NCI-H774 (cell line): ENCODE results near the gene TNIP1.

Source experiments
- DNase-seq: peaks from one replicate; lab custom pipeline; 2025; lab: John Stamatoyannopoulos, UW

Gene TNIP1

DNA sequence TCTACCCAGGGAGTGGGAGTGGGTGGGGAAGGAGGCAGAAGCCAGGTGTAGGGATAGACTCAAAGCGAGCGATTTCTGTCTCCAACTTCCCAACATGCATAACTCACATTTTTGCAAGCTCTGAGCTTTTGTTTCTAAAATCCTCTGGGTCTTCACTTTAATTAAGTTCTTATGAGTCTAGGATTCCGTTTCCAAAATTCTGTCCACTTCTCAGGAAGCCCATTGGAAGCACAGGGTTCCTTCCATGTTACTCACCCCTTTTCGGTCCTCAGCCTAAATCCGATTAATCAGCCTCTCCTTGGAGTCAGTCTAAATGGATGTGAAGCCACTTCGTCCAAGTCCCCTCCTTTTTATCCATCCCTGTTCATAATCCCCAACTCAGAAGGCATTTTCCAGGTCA, 59.1 kb downstream of the TNIP1 start:
- DNase-seq = no peak

DNA sequence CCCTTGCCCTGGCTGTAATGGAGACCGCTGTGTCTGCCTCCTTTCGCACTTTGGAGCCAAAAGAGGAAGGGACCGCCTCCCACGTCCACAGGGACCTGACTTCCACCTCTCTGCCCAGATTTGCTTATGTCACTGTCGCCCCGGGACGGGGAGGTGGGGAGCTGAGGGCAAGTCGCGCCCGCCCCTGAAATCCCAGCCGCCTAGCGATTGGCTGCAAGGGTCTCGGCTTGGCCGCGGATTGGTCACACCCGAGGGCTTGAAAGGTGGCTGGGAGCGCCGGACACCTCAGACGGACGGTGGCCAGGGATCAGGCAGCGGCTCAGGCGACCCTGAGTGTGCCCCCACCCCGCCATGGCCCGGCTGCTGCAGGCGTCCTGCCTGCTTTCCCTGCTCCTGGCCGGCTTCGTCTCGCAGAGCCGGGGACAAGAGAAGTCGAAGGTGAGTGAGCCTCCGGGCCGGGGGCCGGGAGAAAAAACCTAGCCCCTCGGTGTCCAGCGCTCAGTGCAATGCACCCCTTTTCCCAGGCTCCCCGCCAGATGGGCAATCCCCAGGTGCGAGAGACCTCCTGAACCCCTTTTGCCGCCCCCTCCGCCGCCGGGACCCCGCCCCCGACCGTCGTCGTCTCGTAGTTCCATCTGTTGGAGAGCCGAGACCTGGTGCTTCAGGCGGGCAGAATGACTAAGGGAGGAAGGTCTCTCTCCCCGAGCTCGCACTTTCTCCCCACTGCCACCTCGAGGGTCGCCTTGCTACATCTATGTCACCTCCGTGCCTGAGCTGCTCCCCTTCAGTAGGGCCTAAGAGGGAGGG, 60.3 kb downstream of the TNIP1 start, which contains the start of gene GPX3:
Gene GPX3, plus strand, starts transcription at position 288 of the 807 bp plus-strand sequence. Its CDS starts 64 bp downstream, at position 352.
- peak; percentile 66 for DNase-seq

DNA sequence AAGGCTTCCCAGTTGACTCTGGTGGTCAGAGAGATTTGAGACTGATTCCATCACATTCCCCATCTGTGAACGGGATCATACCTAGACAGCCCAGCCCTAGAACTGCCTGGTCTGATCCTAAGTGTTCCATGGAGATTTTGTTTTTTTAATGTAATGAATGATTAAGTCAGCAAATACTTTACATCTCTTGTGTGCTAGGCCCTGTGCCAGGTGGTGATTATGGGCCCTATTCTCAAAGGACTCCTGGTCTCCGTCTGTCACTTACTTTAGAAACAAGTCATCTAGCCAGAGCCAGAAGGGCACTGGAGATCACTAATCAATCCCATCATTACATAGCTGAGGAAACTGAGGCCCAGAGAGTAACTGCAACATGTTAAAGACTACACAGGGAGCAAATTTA, 61.5 kb downstream of the TNIP1 start:
- DNase-seq = no peak

DNA sequence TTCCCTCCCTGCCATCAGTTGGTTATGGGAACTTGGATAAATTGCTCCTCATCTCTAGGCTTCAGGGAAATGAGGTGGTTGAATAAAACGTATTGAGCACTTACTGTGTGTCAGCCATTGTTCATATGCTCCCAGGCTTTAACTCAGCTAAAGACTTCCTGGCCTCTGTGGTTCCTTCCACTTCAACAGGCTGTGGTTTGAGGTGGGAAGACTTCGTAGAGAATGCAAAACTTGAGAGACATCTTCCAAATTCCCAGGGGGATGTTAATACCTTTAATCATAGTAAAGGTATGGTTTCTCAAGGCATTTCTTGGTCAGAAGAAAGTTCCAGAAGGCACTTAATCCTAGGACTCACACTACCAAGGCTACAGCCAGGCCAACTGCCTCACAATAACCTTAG, 62.0 kb downstream of the TNIP1 start:
- DNase-seq = no peak

DNA sequence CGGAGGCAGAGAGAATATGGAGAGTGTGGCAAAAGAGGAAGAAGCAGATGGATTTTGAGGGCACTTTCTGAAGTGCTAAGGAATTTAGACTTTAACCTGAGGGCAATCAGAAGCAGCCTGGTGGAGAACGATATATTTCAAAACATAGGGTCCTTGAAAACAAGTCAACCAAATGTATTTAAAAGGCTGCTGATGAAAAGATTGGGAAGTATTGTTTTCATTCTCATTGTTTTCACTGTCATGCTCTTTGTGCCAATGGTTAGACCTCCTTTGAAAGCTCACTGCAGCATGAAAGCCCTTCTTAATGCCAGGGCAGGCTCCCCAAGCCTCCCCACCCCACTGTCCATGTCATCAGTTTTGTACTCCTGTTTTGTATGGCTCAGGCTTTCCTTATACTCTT, 62.9 kb downstream of the TNIP1 start:
- no peak for DNase-seq

DNA sequence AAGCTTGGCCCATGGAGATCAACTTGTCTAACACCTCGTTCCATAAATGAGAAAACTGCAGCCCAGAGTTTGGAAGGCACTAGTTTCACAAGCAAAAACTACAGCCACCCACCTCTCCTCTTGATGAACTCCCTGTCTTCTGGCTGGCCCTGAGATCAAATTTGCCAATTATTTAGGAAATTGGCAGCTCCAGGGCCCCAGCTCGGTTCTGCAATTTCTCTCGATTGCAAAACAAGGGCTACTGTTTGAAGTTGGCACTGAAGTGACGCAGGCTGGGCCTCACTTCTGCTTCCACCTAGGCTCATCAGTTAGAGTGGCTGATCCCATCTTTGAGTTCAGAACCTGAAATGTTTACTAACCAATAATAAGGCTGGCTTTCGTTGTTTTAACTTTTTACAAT, 64.1 kb downstream of the TNIP1 start:
- DNase-seq = no peak

DNA sequence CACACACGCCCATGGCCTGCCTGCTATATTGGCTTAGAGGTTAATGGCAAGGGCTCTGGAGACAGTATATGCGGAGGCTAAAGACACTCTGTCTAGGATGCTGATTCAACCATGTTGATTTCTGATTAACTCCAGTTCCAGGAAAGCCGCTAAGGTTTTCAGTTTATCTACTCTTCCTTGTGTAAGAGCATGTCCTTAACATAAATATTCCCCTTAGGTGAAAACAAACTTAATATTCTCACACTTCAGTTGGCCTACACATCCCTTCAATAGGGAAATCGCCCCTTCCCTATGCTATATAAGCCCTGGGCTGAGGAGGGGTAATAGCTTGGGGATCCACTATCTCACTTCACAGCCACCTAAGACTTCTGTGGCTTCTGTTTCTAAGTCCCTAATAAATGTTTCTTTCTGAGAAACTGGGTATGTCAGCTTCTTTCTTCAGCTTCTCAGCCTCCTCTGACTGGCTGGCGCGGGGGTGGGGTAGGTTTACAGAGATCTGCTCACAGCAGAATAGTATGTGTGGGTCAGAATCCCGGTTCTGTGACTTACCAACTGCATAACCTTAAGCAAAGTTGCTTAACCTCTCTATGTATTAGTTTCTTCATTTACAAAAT, 64.8 kb downstream of the TNIP1 start:
- no peak for DNase-seq

DNA sequence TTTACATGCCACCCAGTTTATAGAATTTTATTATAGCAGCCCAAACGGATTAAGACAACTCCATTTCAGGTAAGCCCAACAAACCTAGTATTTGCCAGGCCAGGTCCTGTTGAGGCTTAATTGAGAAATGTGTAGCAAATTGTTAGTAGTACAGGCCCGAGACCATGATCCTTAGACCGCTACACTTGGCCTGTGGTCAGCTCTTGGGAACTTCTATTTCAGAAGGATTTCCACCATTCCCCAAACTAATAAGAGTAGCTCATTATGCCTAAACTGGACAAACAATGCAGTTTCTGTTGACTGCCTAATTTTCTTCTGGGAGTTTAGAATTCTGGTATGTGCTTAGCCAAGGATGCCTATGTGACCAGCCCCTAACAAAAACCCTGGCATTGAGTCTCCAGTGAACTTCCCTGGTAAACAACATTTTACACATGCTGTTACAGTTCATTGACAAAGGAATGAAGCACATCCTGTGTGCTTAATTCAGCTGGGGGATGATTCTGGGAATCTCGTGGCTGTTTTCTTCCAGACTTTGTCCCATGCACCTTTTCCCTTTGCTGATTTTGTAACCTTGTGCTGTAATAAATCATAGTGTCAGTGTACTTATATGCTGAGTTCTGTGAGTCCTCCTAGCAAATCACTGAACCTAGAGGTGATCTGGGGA, 66.0 kb downstream of the TNIP1 start:
- no peak for DNase-seq

DNA sequence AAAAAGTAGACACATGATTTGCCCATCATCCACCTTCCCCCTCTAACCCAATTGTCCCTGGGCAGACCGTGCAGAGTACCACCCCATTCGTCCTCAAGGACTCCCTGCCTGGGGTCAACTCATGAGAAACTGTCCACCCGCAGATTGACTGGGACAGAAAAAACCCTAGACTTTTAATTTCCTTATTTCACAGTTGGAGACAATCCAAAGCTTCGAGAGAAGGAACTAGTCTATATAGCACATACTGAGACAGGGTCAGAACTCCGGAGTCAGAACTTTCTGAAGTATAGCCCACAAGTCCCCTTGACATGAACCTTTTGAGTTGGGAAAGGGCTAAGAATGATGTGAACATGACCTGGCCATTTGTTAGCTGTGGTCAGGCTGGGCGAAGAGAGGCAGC, 68.0 kb downstream of the TNIP1 start:
- no peak for DNase-seq

DNA sequence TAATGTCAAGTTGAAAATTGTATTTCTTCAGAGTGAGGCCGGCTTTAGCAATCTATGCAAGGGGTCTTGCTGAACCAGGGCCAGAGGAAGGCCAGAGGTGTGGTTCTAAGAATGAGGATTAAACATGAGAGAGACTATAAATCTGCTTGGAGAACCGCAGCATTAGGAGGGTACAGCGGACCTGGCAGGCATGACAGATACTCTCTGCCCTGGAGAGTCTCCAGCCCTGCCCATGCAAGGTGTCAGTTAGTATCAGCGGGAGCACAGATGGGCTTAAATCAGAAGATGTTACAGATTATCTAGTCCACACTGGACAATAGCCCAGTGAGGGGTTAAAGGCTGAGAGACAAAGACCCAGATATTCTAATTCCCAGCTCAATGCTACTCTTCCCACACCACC, 71.9 kb downstream of the TNIP1 start:
- no peak for DNase-seq

DNA sequence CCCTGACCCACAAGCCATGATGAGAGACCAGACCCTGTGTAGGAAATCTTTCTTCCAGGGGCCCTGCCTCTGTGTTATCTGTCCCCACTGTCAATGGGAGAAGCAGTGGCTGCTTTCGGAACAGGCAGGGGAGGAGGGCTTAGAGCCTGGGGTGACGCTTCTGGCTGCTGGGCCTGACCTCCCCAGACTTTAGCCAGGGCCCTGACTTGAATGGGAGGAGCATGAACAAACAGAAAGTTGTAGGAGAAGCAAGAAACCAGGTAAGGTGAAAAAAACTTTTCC, 72.7 kb downstream of the TNIP1 start:
- DNase-seq = no peak

DNA sequence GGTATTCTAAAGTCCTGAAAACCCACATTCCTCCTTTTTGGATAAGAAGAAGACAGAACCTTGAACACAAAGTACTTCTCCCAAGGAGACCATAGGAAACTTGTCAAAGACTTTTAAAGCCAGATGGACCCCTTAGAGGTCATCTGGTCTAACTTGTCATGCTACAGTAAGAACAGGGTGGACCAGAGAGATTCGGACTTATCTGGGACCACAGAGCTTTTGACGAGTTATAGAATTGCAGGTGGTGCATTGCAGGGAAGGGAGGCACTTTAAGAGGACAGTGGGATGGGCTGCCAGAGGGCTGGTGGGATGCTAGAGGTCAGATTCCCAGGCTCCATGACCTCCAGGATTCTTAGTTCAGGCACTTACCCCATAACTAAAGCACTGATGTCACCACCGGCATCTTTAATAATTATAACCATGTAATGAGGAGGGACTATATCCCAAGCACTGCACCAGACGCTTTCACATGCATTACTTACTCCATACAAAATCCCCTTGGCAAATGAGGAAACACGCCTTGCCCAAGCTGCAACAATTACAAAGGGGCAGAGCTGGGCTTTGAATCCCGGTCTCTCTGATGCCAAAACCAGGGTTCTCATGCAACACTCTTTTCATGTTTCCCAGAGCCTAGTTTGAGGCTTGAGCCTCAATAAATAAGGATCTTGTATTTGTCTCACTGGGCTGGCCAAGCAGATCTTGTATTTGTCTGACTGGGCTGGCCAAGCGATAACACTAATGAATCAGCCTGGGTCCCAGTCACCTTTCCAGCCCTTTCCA, 73.2 kb downstream of the TNIP1 start:
- no peak for DNase-seq

DNA sequence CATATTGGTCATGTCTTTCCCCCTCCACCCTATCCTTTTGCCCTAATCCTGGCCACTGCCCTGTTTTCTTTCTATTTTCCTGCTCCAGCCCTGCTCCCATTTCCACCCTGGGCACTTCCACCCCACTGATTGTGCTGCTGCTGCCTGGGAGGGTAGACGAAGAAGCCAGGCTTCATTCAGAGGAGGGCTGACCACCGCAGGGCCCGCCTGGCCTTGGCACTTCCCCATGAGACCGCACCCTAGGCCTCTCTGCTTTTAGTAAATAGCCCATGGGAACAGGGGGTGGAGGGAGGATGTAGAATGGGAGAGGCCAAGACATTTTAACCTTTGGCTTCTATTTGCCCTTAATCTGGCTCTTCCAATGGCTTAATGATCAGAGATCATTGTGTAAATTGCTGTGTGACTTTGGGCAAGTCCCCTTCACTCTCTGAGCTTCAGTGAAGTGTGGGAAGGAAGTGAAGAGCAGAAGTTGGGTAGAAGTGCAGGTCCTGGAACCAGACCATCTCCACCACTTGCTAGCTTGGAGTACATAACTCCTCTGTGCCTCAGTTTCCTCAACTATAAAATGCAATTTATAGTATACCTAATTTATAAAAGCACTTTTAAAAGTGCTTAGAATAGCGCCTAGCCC, 74.0 kb downstream of the TNIP1 start:
- DNase-seq = no peak

DNA sequence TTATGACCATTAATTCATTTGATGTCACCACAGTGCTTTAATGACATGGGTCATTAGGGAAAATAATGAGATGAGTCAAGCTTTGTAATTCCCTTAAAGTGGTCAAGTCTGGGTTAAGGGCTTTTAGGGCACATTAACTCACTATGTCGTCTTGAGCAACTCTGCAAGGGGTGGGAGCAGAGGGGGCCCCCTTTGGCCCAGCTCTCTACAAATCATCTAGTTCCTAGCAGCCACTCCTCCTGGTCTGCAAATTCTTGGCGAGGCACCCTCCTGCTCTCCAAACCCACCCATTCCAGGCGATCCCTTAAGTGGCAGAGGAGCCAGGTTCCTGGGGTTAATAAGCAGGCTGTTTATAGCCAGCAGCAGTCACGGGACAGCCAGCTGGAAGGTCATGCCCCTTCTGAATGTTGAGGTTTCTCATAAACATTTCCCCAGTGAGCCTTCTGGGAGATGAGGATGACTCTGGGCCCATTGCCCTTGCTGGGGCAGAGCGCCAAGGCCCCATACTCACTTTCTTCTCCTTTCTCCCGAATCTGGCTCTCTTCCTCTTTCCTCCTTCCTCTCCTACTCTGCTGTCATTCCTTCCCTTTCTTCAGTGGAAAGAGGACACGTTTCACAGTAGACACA, 74.8 kb downstream of the TNIP1 start:
- DNase-seq = no peak

DNA sequence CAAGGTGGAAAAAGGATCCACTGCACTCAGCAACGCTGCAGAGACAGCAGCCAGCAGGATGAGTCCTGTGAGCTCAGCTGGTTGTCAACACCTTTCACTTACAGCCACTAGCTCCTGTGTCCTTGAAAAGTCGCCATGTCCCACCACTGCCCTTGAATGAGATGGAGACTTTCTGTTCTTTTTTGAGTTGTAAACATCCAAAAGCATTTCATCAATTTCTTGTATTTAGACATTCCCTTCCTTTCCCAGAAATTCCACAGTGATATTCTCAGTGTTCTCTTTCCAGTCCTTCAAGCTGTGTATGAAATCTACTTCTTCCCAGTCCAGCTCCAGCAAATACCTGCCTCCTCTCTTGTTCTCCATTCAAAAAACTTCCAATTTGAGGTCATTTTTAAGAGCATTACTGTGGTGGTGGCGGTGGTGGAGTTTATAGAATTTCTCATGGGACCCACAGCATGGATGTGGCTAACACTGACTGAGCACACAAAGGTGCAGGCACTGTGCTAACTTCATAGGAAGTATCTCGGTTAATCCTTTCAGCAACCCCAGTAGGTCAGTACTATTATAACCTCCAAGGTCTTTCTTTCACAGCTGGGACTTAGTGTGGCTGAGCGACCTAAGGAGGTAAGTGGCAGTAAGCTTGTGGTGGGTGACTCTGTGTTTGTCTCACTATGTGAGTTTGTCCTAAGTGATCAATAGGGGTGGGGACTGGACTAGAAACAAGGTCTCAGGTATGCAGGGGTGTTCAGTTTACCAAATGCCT, 75.5 kb downstream of the TNIP1 start:
- no peak for DNase-seq

DNA sequence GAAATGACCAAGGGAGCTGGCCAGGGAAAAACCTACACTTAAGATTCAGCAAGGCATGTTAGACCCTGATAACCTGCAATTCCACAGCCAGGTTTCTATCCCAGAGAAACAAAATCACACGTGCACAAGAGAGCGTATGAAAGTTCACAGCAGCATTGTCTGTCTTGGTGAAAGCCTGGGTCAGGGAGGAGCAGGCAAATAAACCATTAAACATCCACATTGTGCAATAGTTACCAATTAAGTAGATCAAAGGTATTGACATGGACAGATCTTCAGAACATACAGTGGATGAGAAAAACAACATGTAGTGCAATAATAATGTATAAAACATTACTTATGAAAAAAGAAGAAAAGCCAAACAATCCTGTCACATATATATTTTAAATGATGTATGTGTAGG, 76.3 kb downstream of the TNIP1 start:
- no peak for DNase-seq

DNA sequence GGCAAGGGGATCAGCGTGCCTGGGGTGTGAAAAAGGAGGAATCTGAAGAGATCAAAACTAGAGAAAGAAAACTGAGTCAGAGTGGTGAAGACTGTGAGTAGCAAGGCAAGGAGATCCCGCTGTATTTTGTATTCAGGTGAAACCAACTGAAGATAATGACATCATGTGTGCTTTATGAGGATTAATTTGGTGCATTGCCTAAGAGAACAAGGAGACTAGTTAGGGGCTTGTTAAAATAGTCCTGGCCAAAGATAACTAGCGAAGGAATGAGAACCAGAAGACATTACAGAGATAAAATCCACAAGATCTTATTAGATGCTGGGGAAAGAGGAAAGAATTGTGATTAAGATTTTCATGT, 77.4 kb downstream of the TNIP1 start:
- no peak for DNase-seq

DNA sequence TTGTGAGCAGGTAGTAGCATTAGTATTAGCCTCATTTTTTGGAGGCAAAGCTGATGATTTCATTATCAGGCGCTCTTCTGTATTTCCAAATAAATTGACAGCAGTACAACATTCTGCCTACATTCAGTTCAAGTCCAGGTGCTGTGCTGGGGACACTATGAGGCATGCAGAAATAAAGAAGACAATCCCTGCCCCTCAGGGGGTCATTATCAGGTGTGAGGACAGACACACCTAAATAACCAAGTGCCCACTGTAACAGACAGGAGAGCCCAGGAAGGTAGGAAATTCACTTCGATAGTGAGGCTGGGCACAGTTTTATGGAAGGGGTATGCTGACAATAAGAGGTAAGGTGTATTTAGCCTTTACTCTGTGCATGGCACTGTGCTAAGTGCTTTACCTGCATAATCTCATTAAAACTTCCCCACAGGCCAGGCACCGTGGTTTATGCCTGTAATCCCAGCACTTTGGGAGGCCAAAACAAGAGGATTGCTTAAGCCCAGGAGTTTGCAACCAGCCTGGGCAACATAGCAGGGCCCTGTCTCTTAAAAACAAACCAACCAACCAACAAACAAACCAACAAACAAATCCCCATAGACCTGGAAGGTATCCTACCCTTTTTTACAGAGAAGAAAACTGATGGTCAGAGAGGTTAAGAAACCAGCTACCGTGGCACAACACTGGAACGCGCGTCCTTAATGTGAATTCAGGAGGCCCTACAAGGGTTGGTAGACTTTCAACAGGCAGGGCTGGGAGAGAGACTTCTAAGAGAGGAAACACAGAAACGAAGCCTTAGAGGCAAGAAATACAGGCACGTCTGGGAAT, 77.9 kb downstream of the TNIP1 start:
- DNase-seq = no peak

DNA sequence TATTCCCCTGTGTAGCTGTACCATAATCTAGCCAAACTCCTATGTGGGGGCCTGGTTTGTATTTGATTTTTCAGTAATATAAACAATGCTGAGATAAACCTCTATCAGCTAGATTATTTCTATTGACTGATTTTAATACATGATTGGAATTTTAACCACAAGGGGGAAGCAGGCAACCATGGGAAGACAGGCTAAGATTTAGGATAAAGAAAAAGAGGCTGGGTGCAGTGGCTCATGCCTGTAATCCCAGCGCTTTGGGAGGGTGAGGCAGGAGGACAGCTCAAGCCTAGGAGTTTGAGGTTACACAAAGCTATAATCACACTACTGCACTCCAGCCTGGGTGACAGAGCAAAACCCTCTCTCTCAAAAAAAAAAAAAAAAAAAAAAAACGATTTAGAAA, 78.6 kb downstream of the TNIP1 start:
- DNase-seq = no peak

DNA sequence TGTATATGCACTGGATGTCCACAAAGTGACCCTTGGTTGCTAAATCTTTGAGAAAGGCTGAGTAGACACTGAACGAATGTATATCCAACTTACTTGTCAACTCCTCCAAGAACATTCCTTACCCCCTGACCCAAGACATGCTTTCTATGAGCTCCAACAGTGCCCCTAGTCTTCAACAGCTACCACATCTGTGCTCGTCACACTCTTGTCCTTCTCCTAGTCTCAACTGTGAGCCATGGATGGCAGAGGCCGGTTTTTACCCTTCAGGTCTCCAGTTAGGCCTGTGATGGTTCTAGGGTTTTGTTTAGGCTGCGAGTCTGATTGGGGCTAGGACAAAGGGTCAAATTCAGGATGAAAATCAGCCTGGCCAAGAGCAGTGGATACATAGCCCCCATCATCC, 79.4 kb downstream of the TNIP1 start:
- no peak for DNase-seq
